AG09319 (cell line): ENCODE data around the gene ZMIZ1.
A peak's percentile ranks its signal among the peaks of the same experiment; 100 is the strongest.

Source experiments
- DNase-seq: peaks from one replicate; pipeline ENCODE4 v3.0.0-alpha.2; 2010; ENCODE audit warnings: low read depth; ENCODE audit errors: extremely low read depth
- TF ChIP-seq, protein P1 (sequence below): IDR thresholded peaks from 2 replicates; pipeline ENCODE4 v1.5.1; 2011; ENCODE audit warnings: low read depth, mild to moderate bottlenecking, inconsistent platforms, low read length, moderate library complexity

Gene ZMIZ1

DNA sequence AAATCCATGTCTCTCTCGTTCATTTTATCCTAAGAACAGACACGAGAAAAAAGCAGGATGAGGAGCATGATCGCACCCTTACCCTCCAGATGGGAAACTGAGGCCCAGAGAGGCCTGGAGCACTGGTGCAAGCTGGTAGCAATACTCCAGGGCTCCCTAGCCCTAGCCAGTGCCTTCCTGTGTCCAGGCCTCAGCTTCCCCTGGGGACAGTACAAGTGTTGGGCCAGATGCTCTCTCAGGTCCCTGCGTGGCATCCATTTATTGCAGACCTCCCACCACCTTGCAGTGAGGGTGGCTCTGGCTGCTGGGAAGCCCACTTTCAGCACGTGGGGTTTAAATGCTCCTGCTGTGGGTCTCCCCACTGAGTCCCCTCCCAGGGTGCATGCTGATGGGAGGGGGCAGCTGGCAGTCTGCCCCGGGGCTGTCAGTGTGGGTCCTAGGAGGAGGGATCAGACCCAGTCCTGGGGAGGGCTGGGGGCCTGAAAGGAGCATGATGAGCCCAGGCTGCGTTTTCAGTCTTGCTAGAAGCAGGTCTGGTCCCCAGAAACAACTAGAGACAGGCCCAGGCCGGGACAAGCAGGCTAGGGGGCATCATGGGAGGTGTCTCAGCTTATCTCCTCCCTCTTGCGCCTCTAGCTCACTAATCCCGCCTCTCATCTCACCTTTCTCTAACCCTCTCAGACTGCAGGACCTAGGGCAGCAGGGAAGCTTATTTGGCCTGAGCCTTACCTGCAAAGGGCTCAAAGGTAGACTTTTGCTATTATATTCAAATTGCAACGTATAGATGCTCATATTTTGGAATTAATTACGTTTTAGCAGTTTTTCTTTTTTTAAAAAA lies 277.8 kb downstream of the ZMIZ1 start:
- TF ChIP-seq, protein P1, sequence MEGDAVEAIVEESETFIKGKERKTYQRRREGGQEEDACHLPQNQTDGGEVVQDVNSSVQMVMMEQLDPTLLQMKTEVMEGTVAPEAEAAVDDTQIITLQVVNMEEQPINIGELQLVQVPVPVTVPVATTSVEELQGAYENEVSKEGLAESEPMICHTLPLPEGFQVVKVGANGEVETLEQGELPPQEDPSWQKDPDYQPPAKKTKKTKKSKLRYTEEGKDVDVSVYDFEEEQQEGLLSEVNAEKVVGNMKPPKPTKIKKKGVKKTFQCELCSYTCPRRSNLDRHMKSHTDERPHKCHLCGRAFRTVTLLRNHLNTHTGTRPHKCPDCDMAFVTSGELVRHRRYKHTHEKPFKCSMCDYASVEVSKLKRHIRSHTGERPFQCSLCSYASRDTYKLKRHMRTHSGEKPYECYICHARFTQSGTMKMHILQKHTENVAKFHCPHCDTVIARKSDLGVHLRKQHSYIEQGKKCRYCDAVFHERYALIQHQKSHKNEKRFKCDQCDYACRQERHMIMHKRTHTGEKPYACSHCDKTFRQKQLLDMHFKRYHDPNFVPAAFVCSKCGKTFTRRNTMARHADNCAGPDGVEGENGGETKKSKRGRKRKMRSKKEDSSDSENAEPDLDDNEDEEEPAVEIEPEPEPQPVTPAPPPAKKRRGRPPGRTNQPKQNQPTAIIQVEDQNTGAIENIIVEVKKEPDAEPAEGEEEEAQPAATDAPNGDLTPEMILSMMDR: no peak; the same call in 1 of the 2 replicates
- DNase-seq: no peak

DNA sequence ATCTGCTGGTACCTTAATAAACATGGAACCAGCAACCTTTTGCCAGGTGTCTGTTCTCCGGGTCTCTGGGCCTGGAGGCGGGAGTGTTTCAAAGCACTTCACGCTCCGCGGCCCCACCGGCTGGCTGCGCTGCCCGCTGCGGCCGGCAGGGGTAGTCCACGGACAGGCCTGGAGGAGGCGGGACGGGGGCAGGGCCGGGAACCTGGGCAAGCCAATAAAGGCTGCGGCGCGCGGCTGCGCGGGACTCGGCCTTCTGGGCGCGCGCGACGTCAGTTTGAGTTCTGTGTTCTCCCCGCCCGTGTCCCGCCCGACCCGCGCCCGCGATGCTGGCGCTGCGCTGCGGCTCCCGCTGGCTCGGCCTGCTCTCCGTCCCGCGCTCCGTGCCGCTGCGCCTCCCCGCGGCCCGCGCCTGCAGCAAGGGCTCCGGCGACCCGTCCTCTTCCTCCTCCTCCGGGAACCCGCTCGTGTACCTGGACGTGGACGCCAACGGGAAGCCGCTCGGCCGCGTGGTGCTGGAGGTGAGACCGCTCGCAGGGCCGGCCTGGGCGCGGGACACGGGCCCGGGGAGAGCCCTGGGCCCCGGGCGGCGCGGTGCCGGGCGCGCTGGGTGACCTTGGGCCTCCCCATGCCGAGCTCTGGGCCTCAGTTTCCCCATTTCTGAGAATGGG lies 278.6 kb downstream of the ZMIZ1 start, which contains the start of gene PPIF:
TSS of gene PPIF (plus strand) at position 244 of the 668 bp plus-strand sequence. CDS start at position 324, 80 bp downstream.
- TF ChIP-seq, protein P1: peak; percentile 70
- peak; percentile 75 for DNase-seq

DNA sequence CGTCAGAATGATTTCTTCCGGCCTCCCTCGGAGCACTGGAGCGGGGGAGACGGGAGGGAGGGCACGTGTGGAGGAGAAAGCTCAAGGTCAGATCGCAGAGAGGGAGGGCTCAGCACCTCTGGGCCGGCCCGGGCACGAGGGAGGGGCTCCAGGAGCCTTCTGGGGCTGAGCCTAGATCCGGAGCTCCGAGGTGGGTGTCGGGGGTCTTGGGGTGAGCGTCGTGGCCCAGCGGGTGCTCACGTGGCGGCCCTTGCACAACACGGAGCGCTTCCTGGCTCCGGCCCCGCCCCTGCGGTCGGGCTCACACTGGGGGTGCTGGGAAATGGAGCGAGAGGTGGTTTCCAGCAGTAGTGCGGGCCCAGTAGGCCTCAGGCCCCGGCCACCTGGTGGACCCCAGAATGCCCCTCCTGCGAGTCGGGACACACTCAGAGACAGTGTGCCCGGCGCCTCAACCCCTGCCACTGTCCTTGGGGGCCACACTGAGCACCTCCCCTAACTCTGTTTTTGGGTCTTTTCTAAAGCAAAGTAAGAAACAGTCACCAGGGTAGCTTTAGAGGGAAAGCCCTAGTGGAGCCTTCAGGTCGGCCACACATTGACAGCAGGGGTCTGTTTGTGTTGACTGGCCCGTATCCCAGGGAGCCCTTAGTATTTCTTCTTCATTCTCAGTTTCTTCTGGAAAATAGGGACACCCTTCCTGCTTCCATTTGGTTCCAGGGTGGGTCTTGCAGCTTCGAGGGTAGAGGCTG lies 279.3 kb downstream of the ZMIZ1 start:
- TF ChIP-seq, protein P1: no peak
- peak; percentile 37 for DNase-seq

DNA sequence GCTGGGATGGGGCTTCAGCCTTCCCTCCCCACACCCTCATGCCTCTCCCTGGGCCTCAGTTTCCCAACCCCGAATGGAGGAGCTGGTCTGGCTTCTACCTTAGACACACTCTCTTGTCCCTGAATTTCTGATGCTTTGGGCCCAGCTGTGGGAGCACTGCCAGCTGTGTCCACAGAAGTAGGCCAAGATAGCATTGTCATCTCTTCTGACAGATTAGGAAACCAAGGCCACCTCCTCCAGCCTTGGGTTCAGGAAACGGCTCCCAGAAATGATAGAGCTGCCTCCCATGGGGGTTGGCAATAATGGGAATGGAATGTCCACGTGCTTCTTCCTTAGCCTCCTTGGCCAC lies 279.8 kb downstream of the ZMIZ1 start:
- DNase-seq: no peak
- TF ChIP-seq, protein P1: no peak

DNA sequence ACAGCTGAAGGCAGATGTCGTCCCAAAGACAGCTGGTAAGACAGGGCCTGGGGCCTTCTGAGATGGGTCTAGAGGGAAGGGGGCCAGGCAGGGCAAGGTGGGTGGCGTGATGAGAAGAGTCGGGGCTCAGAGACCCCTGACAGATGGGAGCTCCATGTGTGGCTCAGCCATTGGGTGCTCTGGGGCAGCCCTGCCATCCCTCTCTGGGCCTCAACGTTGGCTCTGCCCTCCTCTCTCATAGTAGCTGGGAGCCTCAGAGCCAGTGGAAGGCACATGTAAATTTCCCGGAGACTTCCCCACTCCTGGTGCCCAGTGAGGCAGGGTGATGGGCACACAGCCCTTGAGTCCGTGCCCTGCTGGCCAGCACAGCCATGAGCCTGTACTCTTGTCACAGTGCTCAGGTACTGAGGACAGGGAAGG lies 280.3 kb downstream of the ZMIZ1 start:
- no peak for DNase-seq
- TF ChIP-seq, protein P1: no peak

DNA sequence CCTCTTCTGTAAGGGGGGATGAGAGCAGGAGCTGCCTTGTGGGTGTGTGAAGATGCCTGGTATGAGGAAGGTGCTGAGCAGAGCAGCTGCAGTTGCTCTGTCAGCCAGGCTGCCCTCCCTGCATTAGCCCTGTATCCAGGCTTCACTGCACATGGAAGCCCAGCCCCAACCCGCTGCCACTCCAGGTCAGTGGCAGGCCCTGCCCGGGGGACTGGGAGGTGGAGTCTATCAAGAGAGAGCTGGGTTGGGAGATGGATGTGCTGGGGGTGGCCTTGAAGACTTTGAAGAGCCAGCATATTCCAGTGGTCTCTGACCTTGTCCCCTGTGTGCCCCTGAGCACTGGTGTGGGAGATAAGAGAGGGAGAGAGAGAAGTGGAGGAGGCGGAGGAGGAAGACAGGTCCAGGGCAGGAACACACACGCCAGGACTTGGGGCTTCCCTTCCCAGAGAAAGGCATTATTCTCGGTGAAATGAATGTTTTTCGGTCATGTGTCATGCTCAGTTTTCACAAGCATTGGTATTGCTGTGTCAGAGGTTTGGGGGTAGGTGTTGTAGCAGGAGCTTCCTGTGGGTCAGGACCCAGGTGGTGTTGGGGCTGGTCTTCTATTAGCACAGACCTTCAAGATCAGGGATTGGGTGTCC lies 281.1 kb downstream of the ZMIZ1 start:
- no peak for DNase-seq
- TF ChIP-seq, protein P1: no peak
